A673 (cell line): ENCODE measurements around the gene TNFRSF21. TPM values are rescaled to one million over a fixed set of nuclear protein-coding genes. Genes with fewer than 3 reads are reported as not detected.

Experiments used
- BruUV-seq: library from RNA; stranded (reverse); fragments of 400-500 nt; replicated peaks from 2 replicates; lab custom pipeline; 2021; lab: Mats Ljungman, UMichigan
- CTCF ChIA-PET: fragments of 300-600 bp; sonication (Branson Sonifier 250); formaldehyde crosslinking; loops from one replicate; lab custom pipeline; 2022; ENCODE audit warnings: antibody characterized with exemption; lab: Charles Lee
- POLR2A ChIA-PET: fragments of 300-600 bp; sonication (Branson Sonifier 250); formaldehyde crosslinking; loops from one replicate; lab custom pipeline; 2022; ENCODE audit warnings: antibody characterized with exemption; ENCODE audit not compliant: low non-redundant PET; lab: Charles Lee
- DNase-seq: peaks from one replicate; pipeline ENCODE4 v3.0.0-alpha.2; 2015; ENCODE audit warnings: low spot score
- H3K27ac ChIP-seq: fragments of 200-600 bp; sonication (generic); 2 replicates; pipeline ENCODE4 v1.5.1; 2016; ENCODE audit warnings: mixed run types, low read depth, mild to moderate bottlenecking, mixed read lengths, antibody characterized with exemption, low read length; ENCODE audit not compliant: poor library complexity, severe bottlenecking
- H3K27me3 ChIP-seq: fragments of 200-600 bp; sonication (generic); replicated peaks from 2 replicates; pipeline ENCODE4 v1.6.1; 2017; ENCODE audit warnings: mixed run types, low read depth, mild to moderate bottlenecking, mixed read lengths, antibody characterized with exemption, low read length; ENCODE audit not compliant: insufficient read depth, poor library complexity
- H3K36me3 ChIP-seq: fragments of 200-600 bp; sonication (generic); 2 replicates; pipeline ENCODE4 v1.6.1; 2016; ENCODE audit warnings: mixed run types, mild to moderate bottlenecking, mixed read lengths, antibody characterized with exemption, low read length; ENCODE audit not compliant: insufficient read depth, poor library complexity, severe bottlenecking
- H3K4me1 ChIP-seq: fragments of 200-600 bp; sonication (generic); 2 replicates; pipeline ENCODE4 v1.6.1; 2017; ENCODE audit warnings: mixed run types, mild to moderate bottlenecking, mixed read lengths, antibody characterized with exemption, low read length; ENCODE audit not compliant: insufficient read depth, poor library complexity, severe bottlenecking
- H3K4me3 ChIP-seq: fragments of 200-600 bp; sonication (generic); 2 replicates; pipeline ENCODE4 v1.5.1; 2016; ENCODE audit warnings: low read depth, mixed run types, mild to moderate bottlenecking, mixed read lengths, low read length; ENCODE audit not compliant: poor library complexity, severe bottlenecking
- H3K9me3 ChIP-seq: fragments of 200-600 bp; sonication (generic); 2 replicates; pipeline ENCODE4 v1.6.1; 2016; ENCODE audit warnings: mixed run types, low read depth, mild to moderate bottlenecking, mixed read lengths, antibody characterized with exemption, low read length; ENCODE audit not compliant: poor library complexity, severe bottlenecking
- CTCF ChIP-seq: fragments of 300-800, 200-600 bp; sonication (generic); conservative IDR thresholded peaks from 2 replicates; pipeline ENCODE4 v1.5.1; 2017; ENCODE audit warnings: low read depth, mild to moderate bottlenecking, antibody characterized with exemption, low read length, moderate library complexity, mixed read lengths
- EZH2 ChIP-seq: fragments of 200-600 bp; sonication (generic); IDR thresholded peaks from 2 replicates; pipeline ENCODE4 v1.6.1; 2017; ENCODE audit warnings: borderline replicate concordance, low read depth, mild to moderate bottlenecking, mixed read lengths, antibody characterized with exemption, low read length; ENCODE audit not compliant: poor library complexity, severe bottlenecking
- intact Hi-C: fragments of 100-400 bp; cut with micrococcal nuclease; formaldehyde crosslinking; loops from one replicate; pipeline ENCODE4 v1.10.0; 2022; ENCODE audit not compliant: unreplicated experiment
- total RNA-seq: library from RNA; stranded (reverse); gene quantifications from 2 replicates; pipeline ENCODE4 v1.2.3, GENCODE V29; 2021

The TNFRSF21 gene
- total RNA-seq, 1 experiment from 2014 or later, result 36.0 TPM

DNA sequence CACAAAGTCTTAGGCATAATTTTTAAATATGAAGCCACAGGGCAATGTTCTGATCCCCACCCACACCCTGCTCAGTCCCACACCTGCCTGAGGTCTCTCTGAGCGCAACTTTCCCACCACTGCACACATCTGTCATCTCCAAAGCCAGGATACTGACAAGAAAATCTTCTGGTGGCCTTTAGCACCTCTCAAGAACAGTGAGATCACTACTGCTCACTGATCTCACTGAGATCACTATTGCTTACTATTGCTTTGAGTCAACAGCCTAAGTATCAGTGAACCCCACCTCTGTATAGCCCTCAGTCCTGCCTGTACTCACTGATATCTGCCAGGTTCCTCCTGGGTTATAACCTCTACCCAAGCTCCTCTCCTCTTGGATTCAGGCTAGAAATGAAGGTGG lies 6.4 kb downstream of the TNFRSF21 start:
- Histone ChIP-seq H3K9me3 (no peaks in the 10 kb centered on the region), H3K36me3 (no peaks in the 10 kb centered on the region), H3K27ac (no peak overlapping the region), H3K4me3 (no peak overlapping the region), H3K27me3 (no peaks in the 10 kb centered on the region), H3K4me1 (peaks cover 3% of the 10 kb centered on the region)
- ChIA-PET POLR2A (no interaction called here), CTCF (no interaction called here)
- TF ChIP-seq CTCF (no peak), EZH2 (no peak)
- DNase-seq, result no peak
- intact Hi-C loops, result no loop called here
- BruUV-seq, result no TSS peak

GRCh38 chr6:47302043-47302442 lies 7.7 kb downstream of the TNFRSF21 start:
- BruUV-seq, result no TSS peak
- intact Hi-C loops, result no loop called here
- no peaks in the 10 kb centered on the region for H3K9me3 ChIP-seq
- H3K36me3 ChIP-seq, result no peaks in the 10 kb centered on the region
- no peak for DNase-seq
- H3K27ac ChIP-seq, result no peak overlapping the region
- no peaks in the 10 kb centered on the region for H3K27me3 ChIP-seq
- no peak overlapping the region for H3K4me3 ChIP-seq
- CTCF ChIA-PET, result no interaction called here
- POLR2A ChIA-PET, result no interaction called here
- H3K4me1 ChIP-seq, result no peaks in the 10 kb centered on the region
- TF ChIP-seq EZH2 (no peak), CTCF (no peak)

GRCh38 chr6:47301441-47301840 lies 8.3 kb downstream of the TNFRSF21 start:
- POLR2A ChIA-PET, result no interaction called here
- intact Hi-C loops, result no loop called here
- H3K27ac ChIP-seq, result no peak overlapping the region
- H3K4me1 ChIP-seq, result no peaks in the 10 kb centered on the region
- CTCF ChIA-PET, result no interaction called here
- H3K36me3 ChIP-seq, result no peaks in the 10 kb centered on the region
- no TSS peak for BruUV-seq
- H3K4me3 ChIP-seq, result no peak overlapping the region
- no peak for DNase-seq
- TF ChIP-seq CTCF, result no peak
- TF ChIP-seq EZH2, result no peak
- H3K27me3 ChIP-seq, result no peaks in the 10 kb centered on the region
- H3K9me3 ChIP-seq, result no peaks in the 10 kb centered on the region
